ENCODE data around the gene HDAC4.

GRCh38 chr2:239232195-239232578 is 168.6 kb downstream of the HDAC4 start:
- TF ChIP-seq CTCF (IDR thresholded peaks at IDR 0.05) (no peak), POLR2A (IDR thresholded peaks at IDR 0.05) (no peak), POLR2AphosphoS5 (IDR thresholded peaks at IDR 0.05) (no peak)
